DOHH2 (cell line): ENCODE measurements around the gene RAB3C.

Experiments
- H3F3A ChIP-seq: fragments of 200-600 bp; sonication (generic), shearing (Covaris generic); 2 replicates; pipeline ENCODE4 v1.6.0; 2016; ENCODE audit warnings: antibody characterized with exemption, mild to moderate bottlenecking; ENCODE audit not compliant: control insufficient read depth, insufficient read depth
- H3K27ac ChIP-seq: fragments of 200-600 bp; sonication (generic); 2 replicates; pipeline ENCODE4 v1.5.1; 2014; ENCODE audit warnings: low read depth, mild to moderate bottlenecking, low read length, moderate library complexity
- H3K27me3 ChIP-seq: fragments of 200-600 bp; sonication (generic); 2 replicates; pipeline ENCODE4 v1.6.1; 2014; ENCODE audit warnings: mild to moderate bottlenecking, low read length, mixed read lengths; ENCODE audit not compliant: control insufficient read depth
- H3K36me3 ChIP-seq: fragments of 200-600 bp; sonication (generic); 2 replicates; pipeline ENCODE4 v1.6.1; 2014; ENCODE audit warnings: mild to moderate bottlenecking, low read length, moderate library complexity, mixed read lengths; ENCODE audit not compliant: control insufficient read depth
- H3K4me1 ChIP-seq: fragments of 200-600 bp; sonication (generic); 2 replicates; pipeline ENCODE4 v1.6.1; 2014; ENCODE audit warnings: mild to moderate bottlenecking, low read length, mixed read lengths; ENCODE audit not compliant: control insufficient read depth
- H3K4me2 ChIP-seq: fragments of 200-600 bp; sonication (generic); 2 replicates; pipeline ENCODE4 v1.6.0; 2014; ENCODE audit warnings: mild to moderate bottlenecking, low read length, moderate library complexity
- H3K4me3 ChIP-seq: fragments of 200-600 bp; sonication (generic); 2 replicates; pipeline ENCODE4 v1.5.1; 2014; ENCODE audit warnings: mild to moderate bottlenecking, low read length, mixed read lengths
- H3K79me2 ChIP-seq: fragments of 200-600 bp; sonication (generic); 2 replicates; pipeline ENCODE4 v1.6.1; 2014; ENCODE audit warnings: mild to moderate bottlenecking, low read length, mixed read lengths; ENCODE audit not compliant: control insufficient read depth
- H3K9me2 ChIP-seq: fragments of 200-600 bp; sonication (generic); replicated peaks from 2 replicates; pipeline ENCODE4 v1.6.1; 2014; ENCODE audit warnings: mild to moderate bottlenecking, low read length, mixed read lengths; ENCODE audit not compliant: control insufficient read depth
- H3K9me3 ChIP-seq: fragments of 200-600 bp; sonication (generic); 2 replicates; pipeline ENCODE4 v1.6.1; 2014; ENCODE audit warnings: antibody characterized with exemption, low read length, mixed read lengths; ENCODE audit not compliant: control insufficient read depth, insufficient read depth
- H4K20me1 ChIP-seq: fragments of 200-600 bp; sonication (generic); 2 replicates; pipeline ENCODE4 v1.6.0; 2014; ENCODE audit warnings: low read depth, mild to moderate bottlenecking, antibody characterized with exemption, low read length, moderate library complexity; ENCODE audit not compliant: control insufficient read depth, insufficient read depth
- EZH2phosphoT487 ChIP-seq: fragments of 200-600 bp; sonication (generic); IDR thresholded peaks from 2 replicates; pipeline ENCODE4 v1.6.1; 2017; ENCODE audit warnings: borderline replicate concordance, mild to moderate bottlenecking, antibody characterized with exemption, low read length, moderate library complexity, mixed read lengths
- TF ChIP-seq, protein P1 (sequence below): fragments of 200-600 bp; sonication (generic); IDR thresholded peaks from one replicate; pipeline ENCODE4 v1.5.1; 2014; ENCODE audit warnings: antibody characterized with exemption, mild to moderate bottlenecking, low read depth, low read length; ENCODE audit not compliant: poor library complexity, severe bottlenecking

The RAB3C gene

DNA sequence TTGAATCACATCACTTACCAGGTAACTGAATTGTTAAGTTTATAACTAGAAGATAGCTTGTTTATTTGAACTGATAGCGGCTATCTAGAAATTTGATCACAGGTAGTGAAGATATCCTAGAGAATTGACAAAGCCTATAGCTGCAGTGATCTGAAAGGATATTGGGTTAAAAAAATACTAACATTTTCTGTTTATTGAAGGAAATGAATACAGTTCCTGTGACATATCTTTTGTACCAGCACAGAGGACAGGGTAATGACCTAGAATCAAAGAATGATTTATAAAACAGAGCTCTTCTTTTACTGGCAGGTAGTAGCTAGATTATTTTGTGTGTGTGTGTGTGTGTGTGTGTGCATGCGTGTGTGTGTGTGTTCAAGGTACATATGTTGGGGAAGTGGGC, 94.8 kb downstream of the RAB3C start:
- H3K4me2 ChIP-seq, result no peak overlapping the region
- no peaks in the 10 kb centered on the region for H3K27me3 ChIP-seq
- H3K4me3 ChIP-seq, result no peak overlapping the region
- no peaks in the 10 kb centered on the region for H3K9me2 ChIP-seq
- no peak overlapping the region for H3K27ac ChIP-seq
- H3K79me2 ChIP-seq, result no peaks in the 10 kb centered on the region
- no peak for TF ChIP-seq EZH2phosphoT487
- TF ChIP-seq, protein P1, sequence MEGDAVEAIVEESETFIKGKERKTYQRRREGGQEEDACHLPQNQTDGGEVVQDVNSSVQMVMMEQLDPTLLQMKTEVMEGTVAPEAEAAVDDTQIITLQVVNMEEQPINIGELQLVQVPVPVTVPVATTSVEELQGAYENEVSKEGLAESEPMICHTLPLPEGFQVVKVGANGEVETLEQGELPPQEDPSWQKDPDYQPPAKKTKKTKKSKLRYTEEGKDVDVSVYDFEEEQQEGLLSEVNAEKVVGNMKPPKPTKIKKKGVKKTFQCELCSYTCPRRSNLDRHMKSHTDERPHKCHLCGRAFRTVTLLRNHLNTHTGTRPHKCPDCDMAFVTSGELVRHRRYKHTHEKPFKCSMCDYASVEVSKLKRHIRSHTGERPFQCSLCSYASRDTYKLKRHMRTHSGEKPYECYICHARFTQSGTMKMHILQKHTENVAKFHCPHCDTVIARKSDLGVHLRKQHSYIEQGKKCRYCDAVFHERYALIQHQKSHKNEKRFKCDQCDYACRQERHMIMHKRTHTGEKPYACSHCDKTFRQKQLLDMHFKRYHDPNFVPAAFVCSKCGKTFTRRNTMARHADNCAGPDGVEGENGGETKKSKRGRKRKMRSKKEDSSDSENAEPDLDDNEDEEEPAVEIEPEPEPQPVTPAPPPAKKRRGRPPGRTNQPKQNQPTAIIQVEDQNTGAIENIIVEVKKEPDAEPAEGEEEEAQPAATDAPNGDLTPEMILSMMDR, result no peak
- no peaks in the 10 kb centered on the region for H3K4me1 ChIP-seq
- H3K9me3 ChIP-seq, result no peaks in the 10 kb centered on the region
- H3F3A ChIP-seq, result no peaks in the 10 kb centered on the region
- no peaks in the 10 kb centered on the region for H4K20me1 ChIP-seq
- no peaks in the 10 kb centered on the region for H3K36me3 ChIP-seq

DNA sequence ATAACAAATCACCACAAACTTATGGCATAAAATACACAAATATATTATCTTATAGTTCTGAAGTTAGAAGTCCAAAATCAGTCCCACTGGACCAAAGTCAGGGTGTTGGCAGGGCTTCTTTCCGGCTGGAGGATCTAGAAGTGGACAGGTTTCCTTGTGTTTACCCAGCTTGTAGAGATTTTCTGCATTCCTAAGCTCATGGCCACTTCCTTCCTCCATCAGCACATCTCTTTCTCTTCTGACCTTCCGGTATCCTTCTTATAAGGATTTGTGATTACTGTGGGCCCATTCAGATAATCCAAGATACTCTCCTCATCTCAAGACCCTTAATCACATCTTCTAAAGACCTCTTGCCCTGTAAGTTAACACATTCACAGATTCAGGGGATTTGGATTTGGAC, 97.6 kb downstream of the RAB3C start:
- H3K4me1 ChIP-seq, result no peaks in the 10 kb centered on the region
- H3K9me3 ChIP-seq, result no peaks in the 10 kb centered on the region
- H3K4me2 ChIP-seq, result no peak overlapping the region
- no peaks in the 10 kb centered on the region for H3K9me2 ChIP-seq
- H3K4me3 ChIP-seq, result no peak overlapping the region
- H3K27me3 ChIP-seq, result no peaks in the 10 kb centered on the region
- no peaks in the 10 kb centered on the region for H3K36me3 ChIP-seq
- H3K27ac ChIP-seq, result no peak overlapping the region
- no peaks in the 10 kb centered on the region for H3F3A ChIP-seq
- no peaks in the 10 kb centered on the region for H3K79me2 ChIP-seq
- TF ChIP-seq EZH2phosphoT487, result no peak
- TF ChIP-seq, protein P1, result no peak
- no peaks in the 10 kb centered on the region for H4K20me1 ChIP-seq

DNA sequence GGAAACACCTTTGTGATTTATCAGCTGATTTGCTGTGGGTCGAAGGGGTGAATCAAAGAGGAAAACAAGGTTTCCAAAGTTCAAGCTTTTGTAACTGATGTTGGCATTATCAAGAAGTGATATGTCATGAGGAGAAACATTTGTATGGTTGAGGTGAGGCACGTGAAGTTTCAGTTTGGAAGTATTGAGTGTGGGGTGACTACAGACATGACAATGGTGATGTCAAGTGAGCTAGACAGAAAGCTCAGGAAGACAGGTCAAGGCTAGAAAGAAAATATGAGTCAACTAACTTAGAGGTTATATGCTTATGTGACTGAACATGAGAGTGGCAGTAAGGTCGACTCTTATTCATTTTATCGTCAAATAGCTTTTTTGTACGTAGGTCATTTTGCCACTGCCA, 99.1 kb downstream of the RAB3C start:
- TF ChIP-seq, protein P1, result no peak
- no peak for TF ChIP-seq EZH2phosphoT487
- H3K36me3 ChIP-seq, result no peaks in the 10 kb centered on the region
- no peaks in the 10 kb centered on the region for H3K4me1 ChIP-seq
- no peaks in the 10 kb centered on the region for H3K9me2 ChIP-seq
- H3K4me3 ChIP-seq, result no peak overlapping the region
- no peaks in the 10 kb centered on the region for H4K20me1 ChIP-seq
- no peaks in the 10 kb centered on the region for H3K9me3 ChIP-seq
- no peaks in the 10 kb centered on the region for H3F3A ChIP-seq
- H3K4me2 ChIP-seq, result no peak overlapping the region
- no peak overlapping the region for H3K27ac ChIP-seq
- no peaks in the 10 kb centered on the region for H3K79me2 ChIP-seq
- no peaks in the 10 kb centered on the region for H3K27me3 ChIP-seq

DNA sequence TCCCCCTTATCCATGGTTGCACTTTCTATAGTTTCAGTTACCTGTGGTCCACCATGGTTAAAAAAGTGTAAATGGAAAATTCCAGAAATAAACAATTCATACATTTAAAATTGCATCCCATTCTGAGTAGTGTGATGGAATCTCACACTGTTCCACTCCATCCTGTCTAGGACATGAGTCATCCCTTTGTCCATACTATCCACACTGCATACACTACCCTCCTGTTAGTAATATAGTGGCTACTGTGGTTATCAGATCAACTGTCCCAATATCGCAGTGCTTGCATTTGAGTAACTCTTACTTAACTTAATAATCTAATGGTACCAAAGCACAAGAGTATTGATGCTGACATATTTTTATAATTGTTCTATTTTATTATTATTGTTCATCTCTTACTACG, 100.7 kb downstream of the RAB3C start:
- no peak overlapping the region for H3K4me3 ChIP-seq

More for the DNA sequence above, 100.7 kb downstream of the RAB3C start:
- H3F3A ChIP-seq, result no peaks in the 10 kb centered on the region
- H3K9me2 ChIP-seq, result no peaks in the 10 kb centered on the region
- no peak overlapping the region for H3K4me2 ChIP-seq
- TF ChIP-seq, protein P1, result no peak
- TF ChIP-seq EZH2phosphoT487, result no peak
- H4K20me1 ChIP-seq, result no peaks in the 10 kb centered on the region
- no peaks in the 10 kb centered on the region for H3K36me3 ChIP-seq
- H3K27ac ChIP-seq, result no peak overlapping the region
- H3K27me3 ChIP-seq, result no peaks in the 10 kb centered on the region
- no peaks in the 10 kb centered on the region for H3K4me1 ChIP-seq
- no peaks in the 10 kb centered on the region for H3K9me3 ChIP-seq
- H3K79me2 ChIP-seq, result no peaks in the 10 kb centered on the region
